IMR-90 (cell line): ENCODE data around the gene ABHD1. TPM values are rescaled to one million over a fixed set of nuclear protein-coding genes. Genes with fewer than 3 reads are reported as not detected.

Source experiments
- ATAC-seq: fragments of 200-7000 bp; cut with Tn5 transposase; 2 replicates; pipeline ENCODE4 v1.9.1; 2020; ENCODE audit warnings: low read depth, mild to moderate bottlenecking, moderate library complexity
- BruUV-seq: library from RNA; stranded (reverse); fragments of 400-500 nt; replicated peaks from 2 replicates; lab custom pipeline; 2021; lab: Mats Ljungman, UMichigan
- CTCF ChIA-PET: fragments of 300-600 bp; formaldehyde crosslinking; extraction: SDS; loops from one replicate; lab custom pipeline; 2021; ENCODE audit warnings: antibody characterized with exemption; lab: Yijun Ruan, JAX
- POLR2A ChIA-PET: fragments of 300-600 bp; sonication (Branson Sonifier 250); formaldehyde crosslinking; loops from one replicate; lab custom pipeline; 2022; ENCODE audit warnings: antibody characterized with exemption; ENCODE audit not compliant: unreplicated experiment; lab: Charles Lee
- DNase-seq: peaks from one replicate; pipeline ENCODE4 v3.0.0; 2013
- H2AFZ ChIP-seq: replicated peaks from 2 replicates; pipeline ENCODE3; 2013; ENCODE audit warnings: low read length, mild to moderate bottlenecking; ENCODE audit not compliant: poor library complexity
- H2AK5ac ChIP-seq: 2 replicates; pipeline ENCODE4 v1.6.1; 2013; ENCODE audit warnings: low read depth, low read length, inconsistent platforms
- H2AK9ac ChIP-seq: replicated peaks from 2 replicates; pipeline ENCODE3; 2013; ENCODE audit warnings: mild to moderate bottlenecking, low read depth, low read length, moderate library complexity; ENCODE audit not compliant: poor library complexity
- H2BK120ac ChIP-seq: 2 replicates; pipeline ENCODE4 v1.6.1; 2013; ENCODE audit warnings: low read depth, low read length, inconsistent platforms
- H2BK15ac ChIP-seq: 3 replicates; pipeline ENCODE4 v1.6.1; 2013; ENCODE audit warnings: low read depth, low read length, inconsistent platforms
- H2BK20ac ChIP-seq: 2 replicates; pipeline ENCODE4 v1.6.1; 2013; ENCODE audit warnings: low read depth, mild to moderate bottlenecking, inconsistent platforms, low read length, moderate library complexity
- H2BK5ac ChIP-seq: 2 replicates; pipeline ENCODE4 v1.6.1; 2013; ENCODE audit warnings: mild to moderate bottlenecking, low read depth, low read length, inconsistent platforms; ENCODE audit not compliant: poor library complexity, severe bottlenecking
- H3K14ac ChIP-seq: replicated peaks from 2 replicates; pipeline ENCODE4 v1.6.1; 2013; ENCODE audit warnings: low read depth, low read length, inconsistent platforms
- H3K18ac ChIP-seq: 2 replicates; pipeline ENCODE4 v1.6.1; 2013; ENCODE audit warnings: low read depth, low read length, control low read depth
- H3K23ac ChIP-seq: 2 replicates; pipeline ENCODE4 v1.6.1; 2013; ENCODE audit warnings: low read depth, low read length, inconsistent platforms
- H3K27ac ChIP-seq: 2 replicates; pipeline ENCODE4 v1.5.1; 2013; ENCODE audit warnings: mild to moderate bottlenecking, control low read depth, low read length; ENCODE audit not compliant: insufficient read depth
- H3K27me3 ChIP-seq: 2 replicates; pipeline ENCODE4 v1.6.1; 2013; ENCODE audit warnings: low read length; ENCODE audit not compliant: control insufficient read depth, insufficient read depth
- H3K36me3 ChIP-seq: 2 replicates; pipeline ENCODE4 v1.6.1; 2013; ENCODE audit warnings: low read length, mixed read lengths; ENCODE audit not compliant: control insufficient read depth, insufficient read depth
- H3K4ac ChIP-seq: 2 replicates; pipeline ENCODE4 v1.6.1; 2013; ENCODE audit warnings: low read depth, low read length, inconsistent platforms
- H3K4me1 ChIP-seq: 2 replicates; pipeline ENCODE4 v1.6.1; 2013; ENCODE audit warnings: low read length, mixed read lengths; ENCODE audit not compliant: control insufficient read depth, insufficient read depth
- H3K4me2 ChIP-seq: 2 replicates; pipeline ENCODE4 v1.6.1; 2013; ENCODE audit warnings: low read depth, mild to moderate bottlenecking, control low read depth, low read length, moderate library complexity
- H3K4me3 ChIP-seq: 2 replicates; pipeline ENCODE4 v1.5.1; 2013; ENCODE audit warnings: low read depth, mild to moderate bottlenecking, control low read depth, low read length, moderate library complexity; ENCODE audit not compliant: insufficient read depth
- H3K56ac ChIP-seq: 2 replicates; pipeline ENCODE4 v1.6.1; 2013; ENCODE audit warnings: low read length, inconsistent platforms; ENCODE audit not compliant: insufficient read depth; ENCODE audit errors: extremely low read depth
- H3K79me1 ChIP-seq, 2 experiments: 2 replicates each; pipeline ENCODE4 v1.6.1; 2013; ENCODE audit warnings: low read length in 2 of 2, inconsistent platforms in 1 of 2, low read depth in 1 of 2
- H3K9ac ChIP-seq: 2 replicates; pipeline ENCODE4 v1.6.1; 2013; ENCODE audit warnings: low read depth, low read length, control low read depth
- H3K9me1 ChIP-seq: 2 replicates; pipeline ENCODE4 v1.6.1; 2013; ENCODE audit warnings: low read length, inconsistent platforms; ENCODE audit not compliant: insufficient read depth
- H3K9me3 ChIP-seq: 2 replicates; pipeline ENCODE4 v1.6.1; 2013; ENCODE audit warnings: low read length; ENCODE audit not compliant: control insufficient read depth, insufficient read depth
- H4K20me1 ChIP-seq: 2 replicates; pipeline ENCODE4 v1.6.1; 2013; ENCODE audit warnings: low read length, inconsistent platforms; ENCODE audit not compliant: insufficient read depth
- H4K5ac ChIP-seq: 2 replicates; pipeline ENCODE4 v1.6.1; 2013; ENCODE audit warnings: mild to moderate bottlenecking, low read depth, low read length, control low read depth
- H4K8ac ChIP-seq, 2 experiments: 2 replicates each; pipeline ENCODE4 v1.6.1; 2013; ENCODE audit warnings: low read depth in 2 of 2, low read length in 2 of 2, control low read depth in 1 of 2, inconsistent platforms in 1 of 2
- H4K91ac ChIP-seq: 2 replicates; pipeline ENCODE4 v1.6.1; 2013; ENCODE audit warnings: low read depth, low read length, inconsistent platforms; ENCODE audit not compliant: insufficient read depth
- BHLHE40 ChIP-seq: fragments of 150-350 bp; IDR thresholded peaks from 2 replicates; pipeline ENCODE4 v1.6.1; 2016; ENCODE audit warnings: mild to moderate bottlenecking, low read depth, low read length
- FOS ChIP-seq: fragments of 150-350 bp; IDR thresholded peaks from 2 replicates; pipeline ENCODE4 v1.6.1; 2016; ENCODE audit warnings: low read depth, low read length
- SMC3 ChIP-seq: fragments of 150-350 bp; IDR thresholded peaks from 2 replicates; pipeline ENCODE4 v1.6.1; 2016; ENCODE audit warnings: low read depth, mild to moderate bottlenecking, antibody characterized with exemption, low read length, moderate library complexity
- WGBS, 2 experiments: methylation state at CpG; one replicate each; pipeline versions ENCODE4 v1.1.5 to v1.1.7; 2013; ENCODE audit warnings: missing lambda C conversion rate in 2 of 2; ENCODE audit not compliant: insufficient read length in 1 of 2; ENCODE audit errors: extremely low coverage in 2 of 2; 5-methylcytosine and 5-hydroxymethylcytosine counted together
- dilution Hi-C: fragments of 300-500 bp; cut with HindIII; formaldehyde crosslinking; loops from one replicate; pipeline ENCODE4 v1.14.3; 2018; ENCODE audit warnings: low sequenced_read_pairs; ENCODE audit not compliant: unreplicated experiment
- in situ Hi-C: fragments of 300-500 bp; cut with MboI; formaldehyde crosslinking; loops from 3 replicates; pipeline ENCODE4 v1.14.3; 2019; ENCODE audit warnings: low sequenced_read_pairs, inconsistent platforms, mixed read lengths
- intact Hi-C: fragments of 100-400 bp; cut with micrococcal nuclease; formaldehyde crosslinking; loops from 2 replicates; pipeline ENCODE4 v1.10.0; 2022
- polyA plus RNA-seq, 3 experiments: library from polyadenylated mRNA; depleted of rRNA; stranded (reverse); fragments of >200 nt; gene quantifications; 2 replicates each; pipeline ENCODE4 v1.2.3, GENCODE V29; 2012; ENCODE audit warnings: low replicate concordance in 1 of 3
- total RNA-seq: library from RNA; depleted of rRNA; stranded (reverse); fragments of >200 nt; gene quantifications from 2 replicates; pipeline ENCODE4 v1.2.3, GENCODE V29; 2012

ABHD1 gene
- total and polyA plus RNA-seq, 2 of the 4 experiments (the other 2 are of a cell fraction): 0.24 TPM; not detected in 1

- Histone ChIP-seq H4K8ac (no peak overlapping the region), H2AK9ac (no peak overlapping the region), H3K18ac (no peak overlapping the region), H3K9me3 (no peaks in the 10 kb centered on the region), H3K23ac (peak overlapping the region; percentile 52; the same call in 1 of the 2 replicates), H3K27me3 (peaks cover 3% of the 10 kb centered on the region; the same call in 1 of the 2 replicates), H2BK15ac (no peak overlapping the region), H4K91ac (no peak overlapping the region), H3K36me3 (peaks cover 34% of the 10 kb centered on the region), H4K5ac (no peak overlapping the region), H4K20me1 (peaks cover 15% of the 10 kb centered on the region), H3K4me2 (peak overlapping the region; percentile 75), H3K27ac (no peak overlapping the region), H3K9ac (peak overlapping the region; percentile 63), H2AFZ (peak overlapping the region; percentile 21), H2BK120ac (no peak overlapping the region), H2BK20ac (no peak overlapping the region), H3K4me1 (peaks cover 9% of the 10 kb centered on the region), H2AK5ac (no peak overlapping the region), H3K9me1 (peaks cover 14% of the 10 kb centered on the region), H3K4me3 (peak overlapping the region; percentile 79), H3K14ac (peak overlapping the region; percentile 4; the same call in 1 of the 2 replicates), H2BK5ac (no peak overlapping the region), H3K56ac (peak overlapping the region; percentile 57; the same call in 1 of the 2 replicates), H3K4ac (no peak overlapping the region), H3K79me1 (peaks cover 14 to 27% of the 10 kb centered on the region in 2 experiments)
- ChIA-PET POLR2A (no interaction called here), CTCF (interaction anchor here (1.0 to 1.4 kb wide), 8 partner anchors 7 to 52 kb away, joined by 3 to 9 read pairs (median 4); no protein-coding TSS in a partner anchor)
- no TSS peak for BruUV-seq
- in situ Hi-C loops (no loop called here), intact Hi-C loops (no loop called here), dilution Hi-C loops (no loop called here)
- TF ChIP-seq BHLHE40 (no peak), SMC3 (no peak), FOS (no peak)
- 60% methylated on average over 7 of the region's 14 CpGs; no CpG with 5 or more reads in 1 of the 2 experiments for WGBS, 2 experiments
- ATAC-seq (no peak), DNase-seq (no peak)
These were observed 9.7 kb downstream of the ABHD1 start for GRCh38 chr2:27133195-27133875.
